ENCODE measurements around the gene SKI. TPM values are rescaled to one million over a fixed set of nuclear protein-coding genes. Genes with fewer than 3 reads are reported as not detected.

Gene SKI
- total RNA-seq, 1 donor from 2014 or later: 110 TPM

DNA sequence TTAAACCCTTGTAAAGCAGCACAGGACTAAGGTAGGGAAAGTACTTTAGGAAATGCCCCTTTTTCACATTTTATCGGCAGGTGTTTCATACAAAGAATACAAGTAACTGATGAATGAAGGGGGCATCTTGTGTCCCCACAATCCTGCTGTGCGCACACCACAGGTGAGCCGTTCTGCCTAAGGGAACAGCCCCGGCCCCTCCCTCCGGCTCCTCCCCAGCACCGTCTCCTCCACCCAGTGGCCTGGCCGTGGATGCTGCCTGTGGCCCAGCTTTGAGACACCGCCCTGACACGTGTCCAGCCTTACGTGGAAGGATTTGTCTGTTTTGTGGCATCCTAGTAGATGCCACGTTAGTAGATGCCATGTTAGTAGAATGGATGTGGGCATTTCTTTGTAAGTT is 46.4 kb upstream of the SKI start:
- Mint-ChIP-seq H3K4me1 (peaks cover 4% of the 10 kb centered on the region), H3K9me3 (no peaks in the 10 kb centered on the region), H3K27ac (no peak overlapping the region), H3K4me3 (no peak overlapping the region), H3K36me3 (peaks cover 17% of the 10 kb centered on the region), H3K27me3 (ENCODE audit: low read depth) (no peaks in the 10 kb centered on the region)
- no peak for DNase-seq (ENCODE audit: low spot score in 2 of 2, unreplicated experiment in 2 of 2)
- TF ChIP-seq, protein P1, sequence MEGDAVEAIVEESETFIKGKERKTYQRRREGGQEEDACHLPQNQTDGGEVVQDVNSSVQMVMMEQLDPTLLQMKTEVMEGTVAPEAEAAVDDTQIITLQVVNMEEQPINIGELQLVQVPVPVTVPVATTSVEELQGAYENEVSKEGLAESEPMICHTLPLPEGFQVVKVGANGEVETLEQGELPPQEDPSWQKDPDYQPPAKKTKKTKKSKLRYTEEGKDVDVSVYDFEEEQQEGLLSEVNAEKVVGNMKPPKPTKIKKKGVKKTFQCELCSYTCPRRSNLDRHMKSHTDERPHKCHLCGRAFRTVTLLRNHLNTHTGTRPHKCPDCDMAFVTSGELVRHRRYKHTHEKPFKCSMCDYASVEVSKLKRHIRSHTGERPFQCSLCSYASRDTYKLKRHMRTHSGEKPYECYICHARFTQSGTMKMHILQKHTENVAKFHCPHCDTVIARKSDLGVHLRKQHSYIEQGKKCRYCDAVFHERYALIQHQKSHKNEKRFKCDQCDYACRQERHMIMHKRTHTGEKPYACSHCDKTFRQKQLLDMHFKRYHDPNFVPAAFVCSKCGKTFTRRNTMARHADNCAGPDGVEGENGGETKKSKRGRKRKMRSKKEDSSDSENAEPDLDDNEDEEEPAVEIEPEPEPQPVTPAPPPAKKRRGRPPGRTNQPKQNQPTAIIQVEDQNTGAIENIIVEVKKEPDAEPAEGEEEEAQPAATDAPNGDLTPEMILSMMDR (IDR thresholded peaks at IDR 0.05; ENCODE audit: unreplicated experiment): no peak

DNA sequence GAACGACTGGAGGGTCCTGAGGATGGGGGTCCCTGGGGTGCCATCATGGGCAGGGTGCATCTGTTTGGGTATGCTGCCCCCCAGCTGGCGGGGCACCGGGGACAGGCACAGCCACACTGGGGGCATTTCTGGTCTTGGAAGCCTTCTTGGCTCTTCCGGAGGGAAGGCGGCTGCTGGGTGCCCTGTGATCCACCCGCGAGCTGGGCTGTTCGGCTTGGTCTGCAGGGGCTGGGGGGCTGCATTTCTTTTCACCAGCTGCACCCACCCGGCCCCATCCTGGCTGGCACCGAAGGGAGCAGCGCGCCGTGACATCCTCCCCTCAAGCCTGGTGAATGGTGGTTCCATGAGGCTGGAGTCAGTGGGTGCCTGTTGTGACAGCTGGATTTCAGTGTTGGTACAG is 45.7 kb upstream of the SKI start:
- DNase-seq (ENCODE audit: low spot score in 2 of 2, unreplicated experiment in 2 of 2): no peak
- H3K27ac Mint-ChIP-seq: no peak overlapping the region
- no peak overlapping the region for H3K4me3 Mint-ChIP-seq
- H3K9me3 Mint-ChIP-seq: no peaks in the 10 kb centered on the region
- peaks cover 17% of the 10 kb centered on the region for H3K36me3 Mint-ChIP-seq
- no peaks in the 10 kb centered on the region for H3K27me3 Mint-ChIP-seq (ENCODE audit: low read depth)
- peaks cover 4% of the 10 kb centered on the region for H3K4me1 Mint-ChIP-seq
- TF ChIP-seq, protein P1 (IDR thresholded peaks at IDR 0.05; ENCODE audit: unreplicated experiment): no peak

DNA sequence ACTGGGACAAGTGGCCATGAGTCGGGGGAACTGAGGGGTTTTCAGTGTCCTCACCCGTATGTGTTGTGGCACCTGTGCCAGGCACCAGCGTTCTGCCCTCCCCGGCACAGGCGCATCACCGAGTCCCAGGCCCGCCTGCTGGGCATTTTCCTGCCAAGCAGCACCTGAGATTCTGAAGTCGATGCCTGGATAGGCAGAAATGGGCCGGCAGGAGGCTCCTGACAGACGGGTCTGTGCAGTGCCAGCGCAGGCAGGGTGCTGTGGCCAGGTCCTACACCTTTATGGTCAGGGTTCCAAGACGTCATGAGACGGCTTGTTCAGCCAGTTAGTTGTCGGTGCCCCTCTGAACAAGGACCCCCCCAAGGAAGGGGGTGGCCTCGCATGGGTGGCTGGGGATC is 44.2 kb upstream of the SKI start:
- Mint-ChIP-seq H3K27ac (no peak overlapping the region), H3K27me3 (ENCODE audit: low read depth) (no peaks in the 10 kb centered on the region), H3K9me3 (no peaks in the 10 kb centered on the region), H3K4me3 (no peak overlapping the region), H3K4me1 (peaks cover 4% of the 10 kb centered on the region), H3K36me3 (peaks cover 17% of the 10 kb centered on the region)
- no peak for DNase-seq (ENCODE audit: low spot score in 2 of 2, unreplicated experiment in 2 of 2)
- TF ChIP-seq, protein P1 (IDR thresholded peaks at IDR 0.05; ENCODE audit: unreplicated experiment): no peak

DNA sequence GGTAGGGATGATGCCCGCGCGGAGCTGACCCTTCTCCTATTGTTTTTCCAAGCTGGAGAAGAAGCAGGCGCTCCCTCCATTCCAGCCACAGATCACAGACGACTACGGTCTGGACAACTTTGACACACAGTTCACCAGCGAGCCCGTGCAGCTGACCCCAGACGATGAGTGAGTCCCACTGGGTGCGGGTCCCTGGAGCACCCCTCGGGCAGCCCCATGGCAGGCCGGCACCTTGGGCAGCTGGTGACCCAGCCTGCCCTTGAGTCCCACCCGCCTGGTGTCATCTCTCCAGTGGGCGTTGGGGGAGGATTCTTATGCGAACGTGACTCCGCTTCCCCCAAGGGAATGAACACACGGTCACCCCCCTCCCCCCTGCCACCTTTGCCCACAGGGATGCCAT is 43.6 kb upstream of the SKI start:
- TF ChIP-seq, protein P1 (IDR thresholded peaks at IDR 0.05; ENCODE audit: unreplicated experiment): no peak
- DNase-seq (ENCODE audit: low spot score in 2 of 2, unreplicated experiment in 2 of 2): no peak
- no peaks in the 10 kb centered on the region for H3K9me3 Mint-ChIP-seq
- H3K36me3 Mint-ChIP-seq: peaks cover 14% of the 10 kb centered on the region
- H3K4me3 Mint-ChIP-seq: no peak overlapping the region
- H3K27me3 Mint-ChIP-seq (ENCODE audit: low read depth): no peaks in the 10 kb centered on the region
- H3K4me1 Mint-ChIP-seq: peaks cover 5% of the 10 kb centered on the region
- no peak overlapping the region for H3K27ac Mint-ChIP-seq

DNA sequence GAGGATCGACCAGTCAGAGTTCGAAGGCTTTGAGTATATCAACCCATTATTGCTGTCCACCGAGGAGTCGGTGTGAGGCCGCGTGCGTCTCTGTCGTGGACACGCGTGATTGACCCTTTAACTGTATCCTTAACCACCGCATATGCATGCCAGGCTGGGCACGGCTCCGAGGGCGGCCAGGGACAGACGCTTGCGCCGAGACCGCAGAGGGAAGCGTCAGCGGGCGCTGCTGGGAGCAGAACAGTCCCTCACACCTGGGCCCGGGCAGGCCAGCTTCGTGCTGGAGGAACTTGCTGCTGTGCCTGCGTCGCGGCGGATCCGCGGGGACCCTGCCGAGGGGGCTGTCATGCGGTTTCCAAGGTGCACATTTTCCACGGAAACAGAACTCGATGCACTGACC is 43.2 kb upstream of the SKI start:
- H3K36me3 Mint-ChIP-seq: peaks cover 12% of the 10 kb centered on the region
- no peaks in the 10 kb centered on the region for H3K9me3 Mint-ChIP-seq
- no peaks in the 10 kb centered on the region for H3K27me3 Mint-ChIP-seq (ENCODE audit: low read depth)
- TF ChIP-seq, protein P1 (IDR thresholded peaks at IDR 0.05; ENCODE audit: unreplicated experiment): no peak
- DNase-seq (ENCODE audit: low spot score in 2 of 2, unreplicated experiment in 2 of 2): no peak
- H3K4me3 Mint-ChIP-seq: no peak overlapping the region
- H3K4me1 Mint-ChIP-seq: peaks cover 4% of the 10 kb centered on the region
- no peak overlapping the region for H3K27ac Mint-ChIP-seq
